HepG2 (cell line): ENCODE data around the gene NDUFS1. TPM values are rescaled to one million over a fixed set of nuclear protein-coding genes. Genes with fewer than 3 reads are reported as not detected.

Source experiments
- BRD4 ChIP-seq: sonication (generic); formaldehyde crosslinking; IDR thresholded peaks from 2 replicates; pipeline ENCODE4 v1.4.0; 2020; ENCODE audit warnings: missing genetic modification reagents
- CBFB ChIP-seq: sonication (generic); formaldehyde crosslinking; IDR thresholded peaks from 2 replicates; pipeline ENCODE4 v1.4.0; 2020; ENCODE audit warnings: missing genetic modification reagents
- ERF ChIP-seq: IDR thresholded peaks from 2 replicates; pipeline ENCODE4 v1.6.1; 2018; ENCODE audit warnings: missing biosample characterization, missing genetic modification reagents
- HNF4G ChIP-seq, 2 experiments: sonication (generic) in 1 of 2; formaldehyde crosslinking in 1 of 2; IDR thresholded peaks; 2 replicates each; pipeline versions ENCODE4 v1.4.0 to v1.6.1; 2011 to 2020; ENCODE audit warnings: borderline replicate concordance in 2 of 2, low read depth in 2 of 2, mild to moderate bottlenecking in 2 of 2, low read length in 1 of 2, missing genetic modification reagents in 1 of 2, moderate library complexity in 1 of 2
- HOXA5 ChIP-seq: sonication (generic); formaldehyde crosslinking; IDR thresholded peaks from 2 replicates; pipeline ENCODE4 v1.4.0; 2020; ENCODE audit warnings: missing genetic modification reagents
- MEF2D ChIP-seq: sonication (generic); formaldehyde crosslinking; IDR thresholded peaks from 2 replicates; pipeline ENCODE4 v1.5.1; 2020; ENCODE audit warnings: mild to moderate bottlenecking, missing genetic modification reagents
- MTA1 ChIP-seq: sonication (generic); formaldehyde crosslinking; IDR thresholded peaks from 2 replicates; pipeline ENCODE4 v1.4.0; 2020; ENCODE audit warnings: missing genetic modification reagents, mild to moderate bottlenecking, borderline replicate concordance
- NR2F1 ChIP-seq, 2 experiments: fragments of 450-650 bp in 1 of 2; formaldehyde crosslinking in 1 of 2; IDR thresholded peaks; 2 replicates each; pipeline versions ENCODE4 v1.5.0 to v1.6.1; 2016 to 2020; ENCODE audit warnings: mild to moderate bottlenecking in 1 of 2, missing compliant biosample characterization in 1 of 2, missing genetic modification reagents in 1 of 2, moderate library complexity in 1 of 2
- PHB2 ChIP-seq: fragments of 450-650 bp; IDR thresholded peaks from 2 replicates; pipeline ENCODE4 v1.6.1; 2018; ENCODE audit not compliant: partially characterized antibody
- PTBP1 ChIP-seq: fragments of 200-400 bp; formaldehyde crosslinking; IDR thresholded peaks from 2 replicates; pipeline ENCODE4 v1.6.1; 2018; ENCODE audit warnings: low read length, low read depth; ENCODE audit not compliant: poor library complexity, severe bottlenecking
- RORA ChIP-seq: sonication (generic); formaldehyde crosslinking; IDR thresholded peaks from 2 replicates; pipeline ENCODE4 v1.5.0; 2020; ENCODE audit warnings: mild to moderate bottlenecking, missing genetic modification reagents, moderate library complexity
- SALL2 ChIP-seq: sonication (generic); formaldehyde crosslinking; IDR thresholded peaks from 2 replicates; pipeline ENCODE4 v1.8.1; 2023; ENCODE audit warnings: mild to moderate bottlenecking, missing genetic modification reagents, inconsistent platforms
- TBL1XR1 ChIP-seq: fragments of 150-350 bp; IDR thresholded peaks from 2 replicates; pipeline ENCODE4 v1.6.1; 2014; ENCODE audit warnings: borderline replicate concordance, low read length; ENCODE audit not compliant: partially characterized antibody
- ZFYVE20 ChIP-seq: sonication (generic); formaldehyde crosslinking; IDR thresholded peaks from 2 replicates; pipeline ENCODE4 v1.8.0; 2023; ENCODE audit warnings: low read depth, mild to moderate bottlenecking, moderate library complexity, missing genetic modification reagents, borderline replicate concordance
- ZNF772 ChIP-seq: sonication (generic); formaldehyde crosslinking; IDR thresholded peaks from 2 replicates; pipeline ENCODE4 v1.5.0; 2020; ENCODE audit warnings: mild to moderate bottlenecking, missing genetic modification reagents
- polyA plus RNA-seq, 8 experiments: library from polyadenylated mRNA; depleted of rRNA in 3 of 8; stranded (reverse) in 7 of 8; unstranded in 1 of 8; fragments of >200 nt; fragmentation: Illumina TruSeq in 4 of 8; extraction: Trizol in 4 of 8; gene quantifications; 2 replicates each; pipeline versions ENCODE4 v1.2.1 to v1.2.3, GENCODE V29; 2011 to 2016; ENCODE audit warnings: low read depth in 4 of 8, missing spikeins in 1 of 8, mixed read lengths in 1 of 8; ENCODE audit not compliant: insufficient read depth in 1 of 8
- total RNA-seq, 5 experiments: library from RNA; depleted of rRNA; stranded (reverse); fragments of >200 nt; fragmentation: Illumina TruSeq; extraction: Trizol; gene quantifications; 2 replicates each; pipeline ENCODE4 v1.2.3, GENCODE V29; 2016; ENCODE audit warnings: low read depth in 1 of 5
- TF ChIP-seq, protein P1 (sequence below): sonication (generic); formaldehyde crosslinking; IDR thresholded peaks from 2 replicates; pipeline ENCODE4 v1.4.0; 2020; ENCODE audit warnings: missing genetic modification reagents
- TF ChIP-seq, protein P2 (sequence below): sonication (generic); formaldehyde crosslinking; conservative IDR thresholded peaks from 2 replicates; pipeline ENCODE4 v1.4.0; 2020; ENCODE audit warnings: missing genetic modification reagents
- TF ChIP-seq, protein P3 (sequence below): sonication (generic); formaldehyde crosslinking; IDR thresholded peaks from 2 replicates; pipeline ENCODE4 v1.4.0; 2020; ENCODE audit warnings: mild to moderate bottlenecking, missing genetic modification reagents
- TF ChIP-seq, protein P4 (sequence below): sonication (generic); formaldehyde crosslinking; conservative IDR thresholded peaks from 2 replicates; pipeline ENCODE4 v1.4.0; 2020; ENCODE audit warnings: missing genetic modification reagents

Gene NDUFS1
- total and polyA plus RNA-seq, 2 of the 13 experiments (the other 11 are each of a cell fraction or from before 2014, with no cell fraction given) = 139 to 242 TPM

DNA sequence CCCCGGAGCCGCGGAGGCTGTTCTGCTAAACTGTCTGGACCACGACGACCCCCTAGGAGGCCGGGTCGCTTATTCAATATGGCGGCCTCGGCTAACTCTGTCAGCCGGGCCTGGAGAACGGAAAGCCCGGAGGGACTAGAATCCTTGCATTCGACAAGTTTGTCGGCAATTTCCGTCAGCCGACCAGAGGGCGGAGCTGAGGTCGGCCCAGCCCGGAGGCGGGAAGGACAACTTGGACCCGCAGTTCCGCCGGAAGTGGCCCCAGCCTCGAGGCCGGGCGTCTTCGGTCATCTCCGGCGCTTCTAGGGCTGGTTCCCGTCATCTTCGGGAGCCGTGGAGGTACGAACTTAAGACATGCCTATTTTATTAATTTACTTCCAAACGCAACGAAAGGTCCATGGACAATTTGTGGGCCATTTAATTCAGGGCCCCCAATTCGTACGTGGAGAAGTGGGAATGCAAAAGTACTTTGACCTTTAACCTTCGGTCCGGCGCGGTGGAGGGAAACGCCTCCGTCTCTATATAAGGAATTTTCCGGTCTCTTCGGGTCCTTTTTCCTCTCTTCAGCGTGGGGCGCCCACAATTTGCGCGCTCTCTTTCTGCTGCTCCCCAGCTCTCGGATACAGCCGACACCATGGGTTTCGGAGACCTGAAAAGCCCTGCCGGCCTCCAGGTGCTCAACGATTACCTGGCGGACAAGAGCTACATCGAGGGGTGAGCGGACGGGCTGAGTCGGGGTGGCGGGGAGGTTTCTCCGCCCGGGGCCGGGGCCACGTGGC is at the start of gene NDUFS1, which contains the start of gene EEF1B2 (continued):
- TF ChIP-seq, protein P1, sequence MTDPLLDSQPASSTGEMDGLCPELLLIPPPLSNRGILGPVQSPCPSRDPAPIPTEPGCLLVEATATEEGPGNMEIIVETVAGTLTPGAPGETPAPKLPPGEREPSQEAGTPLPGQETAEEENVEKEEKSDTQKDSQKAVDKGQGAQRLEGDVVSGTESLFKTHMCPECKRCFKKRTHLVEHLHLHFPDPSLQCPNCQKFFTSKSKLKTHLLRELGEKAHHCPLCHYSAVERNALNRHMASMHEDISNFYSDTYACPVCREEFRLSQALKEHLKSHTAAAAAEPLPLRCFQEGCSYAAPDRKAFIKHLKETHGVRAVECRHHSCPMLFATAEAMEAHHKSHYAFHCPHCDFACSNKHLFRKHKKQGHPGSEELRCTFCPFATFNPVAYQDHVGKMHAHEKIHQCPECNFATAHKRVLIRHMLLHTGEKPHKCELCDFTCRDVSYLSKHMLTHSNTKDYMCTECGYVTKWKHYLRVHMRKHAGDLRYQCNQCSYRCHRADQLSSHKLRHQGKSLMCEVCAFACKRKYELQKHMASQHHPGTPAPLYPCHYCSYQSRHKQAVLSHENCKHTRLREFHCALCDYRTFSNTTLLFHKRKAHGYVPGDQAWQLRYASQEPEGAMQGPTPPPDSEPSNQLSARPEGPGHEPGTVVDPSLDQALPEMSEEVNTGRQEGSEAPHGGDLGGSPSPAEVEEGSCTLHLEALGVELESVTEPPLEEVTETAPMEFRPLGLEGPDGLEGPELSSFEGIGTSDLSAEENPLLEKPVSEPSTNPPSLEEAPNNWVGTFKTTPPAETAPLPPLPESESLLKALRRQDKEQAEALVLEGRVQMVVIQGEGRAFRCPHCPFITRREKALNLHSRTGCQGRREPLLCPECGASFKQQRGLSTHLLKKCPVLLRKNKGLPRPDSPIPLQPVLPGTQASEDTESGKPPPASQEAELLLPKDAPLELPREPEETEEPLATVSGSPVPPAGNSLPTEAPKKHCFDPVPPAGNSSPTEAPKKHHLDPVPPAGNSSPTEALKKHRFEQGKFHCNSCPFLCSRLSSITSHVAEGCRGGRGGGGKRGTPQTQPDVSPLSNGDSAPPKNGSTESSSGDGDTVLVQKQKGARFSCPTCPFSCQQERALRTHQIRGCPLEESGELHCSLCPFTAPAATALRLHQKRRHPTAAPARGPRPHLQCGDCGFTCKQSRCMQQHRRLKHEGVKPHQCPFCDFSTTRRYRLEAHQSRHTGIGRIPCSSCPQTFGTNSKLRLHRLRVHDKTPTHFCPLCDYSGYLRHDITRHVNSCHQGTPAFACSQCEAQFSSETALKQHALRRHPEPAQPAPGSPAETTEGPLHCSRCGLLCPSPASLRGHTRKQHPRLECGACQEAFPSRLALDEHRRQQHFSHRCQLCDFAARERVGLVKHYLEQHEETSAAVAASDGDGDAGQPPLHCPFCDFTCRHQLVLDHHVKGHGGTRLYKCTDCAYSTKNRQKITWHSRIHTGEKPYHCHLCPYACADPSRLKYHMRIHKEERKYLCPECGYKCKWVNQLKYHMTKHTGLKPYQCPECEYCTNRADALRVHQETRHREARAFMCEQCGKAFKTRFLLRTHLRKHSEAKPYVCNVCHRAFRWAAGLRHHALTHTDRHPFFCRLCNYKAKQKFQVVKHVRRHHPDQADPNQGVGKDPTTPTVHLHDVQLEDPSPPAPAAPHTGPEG (CRISPR knock-in tag) = peak; percentile 52
- TF ChIP-seq ERF (CRISPR knock-in tag) = peak; percentile 78
- TF ChIP-seq, protein P2, sequence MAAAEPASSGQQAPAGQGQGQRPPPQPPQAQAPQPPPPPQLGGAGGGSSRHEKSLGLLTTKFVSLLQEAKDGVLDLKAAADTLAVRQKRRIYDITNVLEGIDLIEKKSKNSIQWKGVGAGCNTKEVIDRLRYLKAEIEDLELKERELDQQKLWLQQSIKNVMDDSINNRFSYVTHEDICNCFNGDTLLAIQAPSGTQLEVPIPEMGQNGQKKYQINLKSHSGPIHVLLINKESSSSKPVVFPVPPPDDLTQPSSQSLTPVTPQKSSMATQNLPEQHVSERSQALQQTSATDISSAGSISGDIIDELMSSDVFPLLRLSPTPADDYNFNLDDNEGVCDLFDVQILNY = peak; percentile 92
- peak; percentile 57 for TF ChIP-seq BRD4 (CRISPR knock-in tag)
- TF ChIP-seq PTBP1 = no peak
- peak; percentile 85 for TF ChIP-seq MEF2D (CRISPR knock-in tag)
- TF ChIP-seq HNF4G (IDR thresholded peaks at IDR 0.05; ENCODE audit: borderline replicate concordance, low read depth, low read length) = peak; percentile 90
- TF ChIP-seq HNF4G (CRISPR knock-in tag; IDR thresholded peaks at IDR 0.05; ENCODE audit: borderline replicate concordance, low read depth) = peak; percentile 77; the same call in 1 of the 2 replicates
- TF ChIP-seq PHB2 = no peak
- peak; percentile 72 for TF ChIP-seq CBFB (CRISPR knock-in tag)
- TF ChIP-seq, protein P3, sequence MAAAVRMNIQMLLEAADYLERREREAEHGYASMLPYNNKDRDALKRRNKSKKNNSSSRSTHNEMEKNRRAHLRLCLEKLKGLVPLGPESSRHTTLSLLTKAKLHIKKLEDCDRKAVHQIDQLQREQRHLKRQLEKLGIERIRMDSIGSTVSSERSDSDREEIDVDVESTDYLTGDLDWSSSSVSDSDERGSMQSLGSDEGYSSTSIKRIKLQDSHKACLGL (CRISPR knock-in tag) = peak; percentile 98; the same call in 1 of the 2 replicates
- peak; percentile 38; the same call in 1 of the 2 replicates for TF ChIP-seq MTA1
- TF ChIP-seq, protein P4, sequence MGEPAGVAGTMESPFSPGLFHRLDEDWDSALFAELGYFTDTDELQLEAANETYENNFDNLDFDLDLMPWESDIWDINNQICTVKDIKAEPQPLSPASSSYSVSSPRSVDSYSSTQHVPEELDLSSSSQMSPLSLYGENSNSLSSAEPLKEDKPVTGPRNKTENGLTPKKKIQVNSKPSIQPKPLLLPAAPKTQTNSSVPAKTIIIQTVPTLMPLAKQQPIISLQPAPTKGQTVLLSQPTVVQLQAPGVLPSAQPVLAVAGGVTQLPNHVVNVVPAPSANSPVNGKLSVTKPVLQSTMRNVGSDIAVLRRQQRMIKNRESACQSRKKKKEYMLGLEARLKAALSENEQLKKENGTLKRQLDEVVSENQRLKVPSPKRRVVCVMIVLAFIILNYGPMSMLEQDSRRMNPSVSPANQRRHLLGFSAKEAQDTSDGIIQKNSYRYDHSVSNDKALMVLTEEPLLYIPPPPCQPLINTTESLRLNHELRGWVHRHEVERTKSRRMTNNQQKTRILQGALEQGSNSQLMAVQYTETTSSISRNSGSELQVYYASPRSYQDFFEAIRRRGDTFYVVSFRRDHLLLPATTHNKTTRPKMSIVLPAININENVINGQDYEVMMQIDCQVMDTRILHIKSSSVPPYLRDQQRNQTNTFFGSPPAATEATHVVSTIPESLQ (CRISPR knock-in tag) = no peak; the same call in 1 of the 2 replicates
- peak; percentile 54; the same call in 1 of the 2 replicates for TF ChIP-seq HOXA5
- no peak for TF ChIP-seq TBL1XR1
- TF ChIP-seq NR2F1 (CRISPR knock-in tag; IDR thresholded peaks at IDR 0.05) = peak; percentile 75 to 98; a peak in 3 of 4 replicates
- TF ChIP-seq ZNF772 (CRISPR knock-in tag) = peak; percentile 63; the same call in 1 of the 2 replicates
- no peak for TF ChIP-seq RORA (CRISPR knock-in tag)
- no peak; the same call in 1 of the 2 replicates for TF ChIP-seq SALL2 (CRISPR knock-in tag)
- no peak for TF ChIP-seq ZFYVE20 (CRISPR knock-in tag)
